HG02885 (cell line): ENCODE results near the gene FGFRL1.
"Not testable (repeated sequence)": the region's sequence is repeated elsewhere in the genome, so short reads cannot be mapped to it uniquely, and the experiment has no call there.

Source experiments
- ATAC-seq: cut with Tn5 transposase; IDR thresholded peaks from one replicate; pipeline ENCODE4 v1.9.1; 2021; ENCODE audit warnings: mild to moderate bottlenecking; ENCODE audit not compliant: unreplicated experiment, poor library complexity

FGFRL1 gene

GRCh38 chr4:1036095-1036494, 24.7 kb downstream of the FGFRL1 start:
- ATAC-seq = no peak

DNA sequence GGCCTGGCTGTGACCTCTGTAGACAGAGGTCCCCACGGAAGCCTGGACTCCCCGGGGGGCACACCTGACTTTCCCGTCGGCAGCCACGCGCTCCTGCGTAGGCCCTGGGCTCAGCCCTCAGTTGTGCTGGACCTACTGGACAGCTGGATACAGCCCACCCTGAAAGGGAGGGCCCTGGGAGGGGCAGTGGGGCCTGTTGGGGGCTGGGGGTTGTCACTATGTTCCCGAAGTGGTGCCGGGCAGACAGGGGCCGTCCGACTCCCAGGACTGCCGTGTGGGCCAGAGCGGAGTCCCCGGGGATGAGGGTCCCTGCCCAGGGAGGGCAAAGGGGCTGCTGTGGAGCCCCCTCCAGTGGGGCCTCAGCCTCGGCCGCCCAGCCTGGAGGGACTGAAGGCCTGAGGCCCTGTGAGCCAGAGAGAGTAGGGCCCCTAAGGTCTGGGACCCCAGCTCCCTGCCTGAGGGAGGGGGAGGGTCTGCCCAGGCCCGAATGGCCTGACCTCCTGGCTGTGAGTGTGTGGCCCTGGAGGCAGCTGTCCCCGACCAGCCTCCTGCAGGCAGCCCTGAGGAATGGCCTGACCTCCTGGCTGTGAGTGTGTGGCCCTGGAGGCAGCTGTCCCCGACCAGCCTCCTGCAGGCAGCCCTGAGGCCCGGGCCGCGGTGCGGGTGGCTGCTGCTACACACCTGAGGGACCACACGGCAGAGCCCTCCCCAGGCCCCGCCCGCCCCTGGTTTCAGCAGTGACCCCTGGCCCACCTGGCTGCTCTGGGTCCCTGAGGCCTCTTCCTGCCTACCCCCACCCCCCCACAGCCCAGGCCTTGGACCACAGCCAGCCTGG, 25.8 kb downstream of the FGFRL1 start:
- no peak for ATAC-seq

DNA sequence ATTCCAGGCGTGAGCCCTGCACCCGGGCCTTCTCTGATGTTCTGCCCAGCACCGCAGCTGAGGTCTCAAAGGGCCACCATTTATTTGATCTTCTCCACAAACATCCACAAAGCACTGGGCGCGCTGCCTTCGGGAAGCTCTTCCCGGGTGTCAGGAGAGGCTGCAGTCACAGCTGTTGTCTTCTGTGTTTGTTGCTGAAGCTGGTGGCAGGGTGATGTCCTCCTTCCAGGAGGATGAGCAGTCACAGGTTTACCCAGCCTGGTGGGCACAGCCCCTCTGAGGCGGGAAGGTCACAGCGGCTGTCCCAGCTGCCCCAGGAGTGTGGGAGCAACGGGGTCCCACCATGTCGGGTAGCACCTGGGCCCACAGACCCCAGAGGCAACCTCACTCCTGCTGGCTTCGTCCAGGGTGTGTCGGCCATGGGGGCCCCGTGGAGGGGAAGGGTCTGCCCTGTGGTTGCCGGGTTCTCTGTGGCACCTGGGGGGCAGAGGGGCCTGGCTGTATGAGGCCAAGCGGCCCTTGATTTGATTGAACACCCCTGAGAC, 27.6 kb downstream of the FGFRL1 start:
- ATAC-seq = no peak

GRCh38 chr4:1039493-1040343, 28.3 kb downstream of the FGFRL1 start:
- no peak for ATAC-seq

DNA sequence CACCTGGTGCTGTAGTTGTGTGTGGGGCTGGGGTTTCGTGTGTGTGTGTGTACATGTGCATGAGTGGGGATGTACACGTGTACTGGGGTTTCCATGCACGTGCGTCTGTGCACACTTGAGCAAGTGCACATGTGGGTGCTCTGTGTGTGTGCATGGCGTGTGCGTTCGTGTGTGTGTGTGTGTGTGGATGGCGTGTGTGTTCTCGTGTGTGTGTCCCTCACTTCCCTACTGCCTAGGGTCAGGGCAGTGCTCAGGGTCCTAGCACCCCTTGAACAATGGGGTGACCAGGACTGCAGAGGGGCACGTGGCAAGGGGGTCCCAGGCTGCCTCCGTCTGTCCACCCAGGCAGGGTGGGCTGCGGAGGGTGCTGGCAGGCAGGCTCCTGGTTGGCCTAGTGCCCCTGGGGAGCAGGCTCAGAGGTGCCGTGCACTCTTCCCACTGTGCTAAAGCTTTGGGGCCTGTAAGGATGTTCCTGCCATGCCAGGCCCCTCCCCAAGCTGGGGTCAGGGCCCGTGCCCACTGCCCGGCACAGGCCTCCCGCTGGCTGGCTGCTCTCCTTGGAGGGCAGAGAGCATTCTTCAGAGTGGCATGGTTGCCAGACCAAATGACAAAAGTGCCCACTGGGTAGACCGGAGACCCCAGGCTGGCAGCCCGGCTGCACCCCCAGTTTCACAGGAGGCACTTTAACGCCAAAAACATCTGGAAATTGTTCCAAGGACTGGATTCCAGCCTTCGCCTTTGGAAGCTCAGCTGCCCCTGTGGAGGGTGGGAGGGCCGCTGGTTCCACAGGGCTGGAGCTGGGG, 29.1 kb downstream of the FGFRL1 start:
- ATAC-seq = no peak

DNA sequence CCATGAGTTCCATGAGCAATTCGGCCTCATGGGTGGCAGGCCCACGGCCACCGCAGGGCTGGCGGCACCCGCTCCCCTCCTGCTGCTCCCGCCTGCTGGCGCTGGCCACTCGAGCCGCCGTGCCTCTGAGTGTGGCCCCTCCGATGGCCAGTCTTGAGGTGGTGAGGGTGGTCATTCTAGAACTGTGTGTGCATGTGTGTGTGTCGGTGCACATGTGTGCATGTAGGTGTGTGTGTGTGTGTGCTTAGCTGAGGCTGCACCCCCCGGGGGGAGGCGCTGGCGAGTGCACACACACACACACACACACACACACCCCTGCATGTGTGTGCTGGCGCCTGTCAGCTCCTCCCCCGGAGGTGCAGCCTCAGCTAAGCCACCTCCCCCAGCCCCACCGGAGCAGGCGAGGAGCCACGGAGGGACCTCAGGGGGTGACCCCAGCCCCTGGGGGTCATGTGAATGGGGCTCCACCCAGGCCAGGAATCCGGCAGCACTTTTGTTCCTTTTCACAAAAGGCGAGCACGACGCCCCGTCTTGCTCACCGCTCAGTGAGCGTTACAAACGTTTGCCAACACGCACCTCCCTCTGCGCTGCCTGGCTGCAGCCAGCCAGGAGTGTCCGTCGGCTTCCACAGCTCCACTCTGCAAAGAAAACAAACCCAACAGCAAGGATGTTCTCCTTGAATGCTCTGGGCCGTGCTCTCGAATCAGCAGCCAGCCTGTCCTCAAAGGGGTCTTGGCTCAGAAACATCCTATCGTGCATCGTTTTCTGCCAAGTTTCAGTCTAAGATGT, 29.9 kb downstream of the FGFRL1 start:
- ATAC-seq = no peak

DNA sequence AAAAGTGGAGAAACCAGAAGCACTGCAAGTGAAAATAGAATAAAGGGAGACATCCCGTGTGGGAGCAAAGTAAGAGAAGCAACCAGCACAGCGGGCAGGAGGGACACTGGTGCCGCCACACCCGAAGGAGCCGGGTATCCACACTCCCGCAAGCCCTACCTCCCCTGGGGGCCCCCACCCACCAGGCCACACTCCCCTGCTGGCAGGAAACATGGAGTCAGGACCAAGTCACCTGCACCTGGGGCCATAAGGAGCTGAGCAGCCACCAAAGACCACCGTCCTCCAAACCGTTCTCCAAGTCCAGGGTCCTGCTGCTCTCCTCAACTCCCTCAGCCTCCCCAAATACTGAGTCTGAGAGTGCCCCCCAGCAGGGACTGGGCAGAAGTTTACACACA, 30.5 kb downstream of the FGFRL1 start:
- ATAC-seq = no peak

- ATAC-seq = no peak
These were observed 31.1 kb downstream of the FGFRL1 start for GRCh38 chr4:1042352-1043055.

GRCh38 chr4:1043162-1043561, 31.7 kb downstream of the FGFRL1 start:
- ATAC-seq = no peak

GRCh38 chr4:1043651-1044468, 32.4 kb downstream of the FGFRL1 start:
- ATAC-seq = no peak

- ATAC-seq = no peak
These were observed 33.2 kb downstream of the FGFRL1 start for GRCh38 chr4:1044469-1045192.

DNA sequence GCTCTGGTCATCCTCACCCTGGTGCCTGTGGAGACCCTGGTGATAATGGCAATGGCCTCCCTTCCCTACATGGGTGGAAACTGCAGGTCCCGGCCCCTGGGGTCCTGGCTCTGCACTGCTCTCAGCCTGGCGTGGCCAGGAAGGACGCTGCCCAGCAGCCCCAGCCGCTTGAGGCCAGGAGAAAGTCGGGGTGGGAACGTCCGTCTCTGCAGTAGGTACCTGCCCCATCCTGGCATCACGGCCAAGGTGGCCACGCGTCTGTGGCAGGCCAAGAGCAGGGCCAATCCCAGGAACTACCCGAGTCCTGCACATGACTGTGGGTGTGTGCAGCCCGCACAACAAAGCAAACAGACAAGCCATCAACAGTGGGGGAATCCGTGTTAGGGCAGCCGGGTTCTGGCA, 33.8 kb downstream of the FGFRL1 start:
- ATAC-seq = no peak

DNA sequence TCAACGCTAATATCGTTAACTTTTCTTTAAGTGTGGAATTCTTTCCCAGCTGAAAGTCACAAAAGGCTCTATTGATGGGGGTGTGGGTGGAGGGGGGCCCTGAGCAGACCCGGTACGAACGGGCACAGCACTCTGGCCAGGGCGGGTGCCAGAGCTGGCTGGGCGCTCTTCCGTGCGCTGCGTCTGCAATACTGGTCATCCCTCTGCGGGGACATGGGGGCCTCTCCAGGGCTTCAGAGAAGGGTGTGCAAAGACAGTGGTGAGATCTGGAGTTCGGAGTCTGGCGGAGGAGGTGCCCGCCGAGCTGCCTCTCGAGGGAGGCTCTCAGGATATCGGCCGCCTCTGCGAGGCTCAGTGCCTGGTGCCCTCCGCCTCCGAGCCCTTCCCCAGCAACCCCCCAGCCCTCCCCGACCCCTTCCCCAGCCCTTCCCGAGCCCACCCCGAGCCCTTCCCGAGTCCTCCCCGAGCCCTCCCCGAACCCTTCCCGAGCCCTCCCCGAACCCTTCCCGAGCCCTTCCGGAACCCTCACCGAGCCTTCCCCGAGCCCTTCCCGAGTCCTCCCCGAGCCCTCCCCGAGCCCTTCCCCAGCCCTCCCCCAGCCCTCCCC, 34.3 kb downstream of the FGFRL1 start:
- no peak for ATAC-seq

- not testable (repeated sequence) for ATAC-seq
These were observed 35.2 kb downstream of the FGFRL1 start for GRCh38 chr4:1046581-1047011.

- ATAC-seq = no peak
These were observed 35.9 kb downstream of the FGFRL1 start for GRCh38 chr4:1047106-1047975.
